Neural cell (in vitro differentiated cells): ENCODE measurements around the gene ZNF366. TPM values are rescaled to one million over a fixed set of nuclear protein-coding genes. Genes with fewer than 3 reads are reported as not detected.

Experiments used
- H2AFZ ChIP-seq: fragments of 200-600, 300-800 bp; sonication (generic), shearing (Covaris generic); 2 replicates; pipeline ENCODE4 v1.6.0; 2014; ENCODE audit warnings: low read depth, mild to moderate bottlenecking, antibody characterized with exemption, low read length, moderate library complexity
- H3F3A ChIP-seq: fragments of 200-600 bp; shearing (Covaris generic); 2 replicates; pipeline ENCODE4 v1.6.1; 2016; ENCODE audit warnings: mild to moderate bottlenecking, moderate library complexity, mixed read lengths, antibody characterized with exemption, low read length; ENCODE audit not compliant: insufficient read depth, poor library complexity, severe bottlenecking
- H3K27ac ChIP-seq: fragments of 200-600, 300-800 bp; sonication (generic), shearing (Covaris generic); 2 replicates; pipeline ENCODE4 v1.5.1; 2014; ENCODE audit warnings: mild to moderate bottlenecking, low read length, moderate library complexity
- H3K27me3 ChIP-seq: fragments of 300-800, 200-600 bp; sonication (generic), shearing (Covaris generic); 2 replicates; pipeline ENCODE4 v1.6.0; 2014; ENCODE audit warnings: mild to moderate bottlenecking, low read depth, low read length, moderate library complexity; ENCODE audit not compliant: insufficient read depth
- H3K36me3 ChIP-seq: fragments of 300-800, 200-600 bp; sonication (generic), shearing (Covaris generic); 2 replicates; pipeline ENCODE4 v1.5.1; 2014; ENCODE audit warnings: mild to moderate bottlenecking, antibody characterized with exemption, low read length, moderate library complexity; ENCODE audit not compliant: insufficient read depth
- H3K4me2 ChIP-seq: fragments of 300-800, 200-600 bp; sonication (generic), shearing (Covaris generic); 2 replicates; pipeline ENCODE4 v1.6.0; 2014; ENCODE audit warnings: mild to moderate bottlenecking, low read length
- H3K4me3 ChIP-seq: fragments of 300-800, 200-600 bp; sonication (generic), shearing (Covaris generic); 2 replicates; pipeline ENCODE4 v1.5.1; 2014; ENCODE audit warnings: mild to moderate bottlenecking, low read length, moderate library complexity
- H3K79me2 ChIP-seq: fragments of 200-600 bp; shearing (Covaris generic); replicated peaks from 2 replicates; pipeline ENCODE4 v1.6.0; 2014; ENCODE audit warnings: mild to moderate bottlenecking, low read length, moderate library complexity; ENCODE audit not compliant: insufficient read depth
- H3K9ac ChIP-seq: fragments of 300-800, 200-600 bp; sonication (generic), shearing (Covaris generic); 2 replicates; pipeline ENCODE4 v1.6.1; 2016; ENCODE audit warnings: mild to moderate bottlenecking, low read length, mixed read lengths
- H3K9me2 ChIP-seq: fragments of 200-600 bp; shearing (Covaris generic); 2 replicates; pipeline ENCODE4 v1.6.1; 2016; ENCODE audit warnings: mild to moderate bottlenecking, low read length, mixed read lengths; ENCODE audit not compliant: insufficient read depth
- H3K9me3 ChIP-seq: fragments of 200-600, 300-800 bp; sonication (generic), shearing (Covaris generic); 2 replicates; pipeline ENCODE4 v1.6.1; 2016; ENCODE audit warnings: mild to moderate bottlenecking, mixed run types, low read length, moderate library complexity, mixed read lengths
- H4K20me1 ChIP-seq: fragments of 200-600 bp; shearing (Covaris generic); 2 replicates; pipeline ENCODE4 v1.6.1; 2016; ENCODE audit warnings: mild to moderate bottlenecking, mixed run types; ENCODE audit not compliant: insufficient read depth
- CTCF ChIP-seq: fragments of 450-650 bp; IDR thresholded peaks from 2 replicates; pipeline ENCODE4 v1.5.1; 2014; ENCODE audit warnings: antibody characterized with exemption, mild to moderate bottlenecking, moderate library complexity; ENCODE audit not compliant: poor library complexity, severe bottlenecking
- EP300 ChIP-seq: fragments of 450-650 bp; conservative IDR thresholded peaks from 2 replicates; pipeline ENCODE4 v1.6.1; 2014; ENCODE audit warnings: antibody characterized with exemption, mild to moderate bottlenecking, moderate library complexity; ENCODE audit not compliant: poor library complexity, severe bottlenecking
- EZH2 ChIP-seq: fragments of 200-600, 300-800 bp; shearing (Covaris generic), sonication (generic); IDR thresholded peaks from 2 replicates; pipeline ENCODE4 v1.6.1; 2014; ENCODE audit warnings: antibody characterized with exemption, low read length, borderline replicate concordance, mild to moderate bottlenecking; ENCODE audit not compliant: insufficient read depth, poor library complexity, severe bottlenecking
- MXI1 ChIP-seq: fragments of 450-650 bp; conservative IDR thresholded peaks from 2 replicates; pipeline ENCODE4 v1.6.1; 2014; ENCODE audit warnings: antibody characterized with exemption, mild to moderate bottlenecking; ENCODE audit not compliant: poor library complexity, severe bottlenecking
- POLR2AphosphoS5 ChIP-seq: IDR thresholded peaks from 2 replicates; pipeline ENCODE4 v1.6.1; 2012
- RAD21 ChIP-seq: fragments of 450-650 bp; conservative IDR thresholded peaks from 2 replicates; pipeline ENCODE4 v1.6.1; 2014; ENCODE audit warnings: antibody characterized with exemption, mild to moderate bottlenecking, moderate library complexity
- SMC3 ChIP-seq: fragments of 450-650 bp; conservative IDR thresholded peaks from 2 replicates; pipeline ENCODE4 v1.6.1; 2014; ENCODE audit warnings: antibody characterized with exemption, mild to moderate bottlenecking, moderate library complexity; ENCODE audit not compliant: poor library complexity
- TAF1 ChIP-seq: IDR thresholded peaks from 2 replicates; pipeline ENCODE4 v1.6.1; 2012; ENCODE audit warnings: low read depth
- polyA plus RNA-seq: library from polyadenylated mRNA; depleted of rRNA; stranded (reverse); fragments of >200 nt; gene quantifications from 2 replicates; pipeline ENCODE4 v1.2.3, GENCODE V29; 2014
- TF ChIP-seq, protein P1 (sequence below): IDR thresholded peaks from 2 replicates; pipeline ENCODE4 v1.6.1; 2012; ENCODE audit warnings: borderline replicate concordance

ZNF366 gene
- polyA plus RNA-seq, 1 donor from 2014 or later, result not detected

DNA sequence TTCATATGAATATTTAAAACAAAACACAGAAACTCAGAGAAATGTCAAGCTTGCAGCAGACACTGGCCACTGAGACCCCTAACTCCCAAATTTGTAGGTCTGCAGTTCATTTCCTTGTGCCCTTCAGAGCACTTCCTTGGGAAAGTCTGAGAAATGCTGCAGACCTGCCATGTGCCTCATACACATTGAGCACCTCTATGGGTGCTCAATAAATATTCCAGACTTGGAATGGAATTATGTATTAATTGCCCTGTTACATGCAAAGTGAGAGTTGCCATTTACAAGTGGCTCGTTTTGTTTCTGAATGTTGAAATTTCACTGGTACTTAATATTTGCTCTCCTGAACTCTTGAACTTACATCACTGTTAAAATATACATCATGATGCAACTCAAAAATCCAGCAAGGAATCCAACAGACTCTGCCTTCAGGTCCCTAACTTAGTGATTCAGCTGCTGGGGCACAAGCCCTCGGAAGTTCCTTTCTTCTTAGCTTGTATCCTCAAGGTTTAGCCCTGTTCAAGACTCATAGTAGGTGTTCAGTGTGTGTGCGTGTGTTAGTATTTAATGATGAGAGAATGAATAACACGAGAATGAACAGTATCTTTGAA lies 96.4 kb downstream of the ZNF366 start:
- no peaks in the 10 kb centered on the region for H3K27me3 ChIP-seq
- no peak overlapping the region for H2AFZ ChIP-seq
- H3K4me2 ChIP-seq, result no peak overlapping the region
- H3K27ac ChIP-seq, result no peak overlapping the region
- no peak overlapping the region for H3K9ac ChIP-seq
- H3K9me2 ChIP-seq, result no peaks in the 10 kb centered on the region
- no peak overlapping the region for H3K4me3 ChIP-seq
- H3K36me3 ChIP-seq, result no peaks in the 10 kb centered on the region
- no peaks in the 10 kb centered on the region for H3F3A ChIP-seq
- H3K9me3 ChIP-seq, result no peaks in the 10 kb centered on the region
- H4K20me1 ChIP-seq, result no peaks in the 10 kb centered on the region
- H3K79me2 ChIP-seq, result no peaks in the 10 kb centered on the region
- TF ChIP-seq SMC3 (no peak), CTCF (no peak), POLR2AphosphoS5 (no peak), EZH2 (no peak), TAF1 (no peak), RAD21 (no peak), EP300 (no peak), MXI1 (no peak)
- TF ChIP-seq, protein P1, sequence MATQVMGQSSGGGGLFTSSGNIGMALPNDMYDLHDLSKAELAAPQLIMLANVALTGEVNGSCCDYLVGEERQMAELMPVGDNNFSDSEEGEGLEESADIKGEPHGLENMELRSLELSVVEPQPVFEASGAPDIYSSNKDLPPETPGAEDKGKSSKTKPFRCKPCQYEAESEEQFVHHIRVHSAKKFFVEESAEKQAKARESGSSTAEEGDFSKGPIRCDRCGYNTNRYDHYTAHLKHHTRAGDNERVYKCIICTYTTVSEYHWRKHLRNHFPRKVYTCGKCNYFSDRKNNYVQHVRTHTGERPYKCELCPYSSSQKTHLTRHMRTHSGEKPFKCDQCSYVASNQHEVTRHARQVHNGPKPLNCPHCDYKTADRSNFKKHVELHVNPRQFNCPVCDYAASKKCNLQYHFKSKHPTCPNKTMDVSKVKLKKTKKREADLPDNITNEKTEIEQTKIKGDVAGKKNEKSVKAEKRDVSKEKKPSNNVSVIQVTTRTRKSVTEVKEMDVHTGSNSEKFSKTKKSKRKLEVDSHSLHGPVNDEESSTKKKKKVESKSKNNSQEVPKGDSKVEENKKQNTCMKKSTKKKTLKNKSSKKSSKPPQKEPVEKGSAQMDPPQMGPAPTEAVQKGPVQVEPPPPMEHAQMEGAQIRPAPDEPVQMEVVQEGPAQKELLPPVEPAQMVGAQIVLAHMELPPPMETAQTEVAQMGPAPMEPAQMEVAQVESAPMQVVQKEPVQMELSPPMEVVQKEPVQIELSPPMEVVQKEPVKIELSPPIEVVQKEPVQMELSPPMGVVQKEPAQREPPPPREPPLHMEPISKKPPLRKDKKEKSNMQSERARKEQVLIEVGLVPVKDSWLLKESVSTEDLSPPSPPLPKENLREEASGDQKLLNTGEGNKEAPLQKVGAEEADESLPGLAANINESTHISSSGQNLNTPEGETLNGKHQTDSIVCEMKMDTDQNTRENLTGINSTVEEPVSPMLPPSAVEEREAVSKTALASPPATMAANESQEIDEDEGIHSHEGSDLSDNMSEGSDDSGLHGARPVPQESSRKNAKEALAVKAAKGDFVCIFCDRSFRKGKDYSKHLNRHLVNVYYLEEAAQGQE, result no peak

- Histone ChIP-seq H3F3A (no peaks in the 10 kb centered on the region), H3K9me3 (no peaks in the 10 kb centered on the region)
- TF ChIP-seq POLR2AphosphoS5 (no peak), CTCF (no peak), RAD21 (no peak), MXI1 (no peak), EP300 (no peak), TAF1 (no peak), SMC3 (no peak), EZH2 (no peak)
- TF ChIP-seq, protein P1, result no peak
These were observed 98.6 kb downstream of the ZNF366 start for GRCh38 chr5:72408603-72409002.

More at GRCh38 chr5:72408603-72409002, 98.6 kb downstream of the ZNF366 start:
- no peaks in the 10 kb centered on the region for H3K9me2 ChIP-seq
- H3K27ac ChIP-seq, result no peak overlapping the region
- no peak overlapping the region for H3K9ac ChIP-seq
- no peaks in the 10 kb centered on the region for H3K36me3 ChIP-seq
- H2AFZ ChIP-seq, result no peak overlapping the region
- H3K79me2 ChIP-seq, result no peaks in the 10 kb centered on the region
- no peaks in the 10 kb centered on the region for H4K20me1 ChIP-seq
- no peak overlapping the region for H3K4me3 ChIP-seq
- H3K4me2 ChIP-seq, result no peak overlapping the region
- H3K27me3 ChIP-seq, result no peaks in the 10 kb centered on the region
